Dermis microvascular lymphatic vessel endothelial cell (primary cell): ENCODE results near the gene ZNF548. TPM values are rescaled to one million over a fixed set of nuclear protein-coding genes. Genes with fewer than 3 reads are reported as not detected.
A peak's percentile ranks its signal among the peaks of the same experiment; 100 is the strongest.
"Not testable (repeated sequence)": the region's sequence is repeated elsewhere in the genome, so short reads cannot be mapped to it uniquely, and the experiment has no call there.

Experiments
- DNase-seq, 2 donors: peaks; one replicate each; pipeline versions ENCODE4 v3.0.0 to v3.0.0-alpha.2; 2010; ENCODE audit warnings: low read depth in 2 of 2
- total RNA-seq: library from RNA; depleted of rRNA; stranded (reverse); fragments of >200 nt; gene quantifications from 2 replicates; pipeline ENCODE4 v1.2.1, GENCODE V29; 2014

ZNF548 gene
- 8.0 and 13.5 TPM in 2 replicates for total RNA-seq

- peak; percentile 98 to 99 for DNase-seq
Observed at GRCh38 chr19:57389730-57390598, at the start of gene ZNF548. Gene ZNF548 (plus strand): TSS chr19:57389854. CDS start chr19:57390100, 246 bp downstream.

- DNase-seq = no peak
Observed at GRCh38 chr19:57342582-57342981, 47.1 kb upstream of the ZNF548 start.

GRCh38 chr19:57348136-57348535 lies 41.5 kb upstream of the ZNF548 start:
- DNase-seq = no peak

- DNase-seq = peak; percentile 87 to 96
Observed at GRCh38 chr19:57350877-57351805, 38.5 kb upstream of the ZNF548 start, which contains the start of gene ZNF304. Gene ZNF304 (plus strand): TSS chr19:57351271. CDS start chr19:57351665, 394 bp downstream.

- peak in 1 of 2 donors; percentile 2 for DNase-seq
Observed at GRCh38 chr19:57351867-57352266, 37.8 kb upstream of the ZNF548 start.

GRCh38 chr19:57355916-57356315 lies 33.7 kb upstream of the ZNF548 start:
- DNase-seq = no peak

- DNase-seq = no peak
Observed at GRCh38 chr19:57357406-57357805, 32.2 kb upstream of the ZNF548 start.

- DNase-seq = no peak
Observed at GRCh38 chr19:57359300-57359699, 30.4 kb upstream of the ZNF548 start.

GRCh38 chr19:57362419-57362818 lies 27.2 kb upstream of the ZNF548 start:
- no peak for DNase-seq

- peak; percentile 99 to 100 for DNase-seq
Observed at GRCh38 chr19:57362997-57363687, 26.5 kb upstream of the ZNF548 start, which contains the start of the genes TRAPPC2B and ZNF547. Gene TRAPPC2B (plus strand): TSS chr19:57363551. CDS start chr19:57364834, 1,283 bp downstream. Gene ZNF547 (plus strand): TSS chr19:57363551. CDS start chr19:57368556, 5,005 bp downstream.

- DNase-seq = peak in 1 of 2 donors; percentile 11
Observed at GRCh38 chr19:57363688-57364181, 25.9 kb upstream of the ZNF548 start.

GRCh38 chr19:57366776-57367175 lies 22.9 kb upstream of the ZNF548 start:
- DNase-seq = no peak

- no peak for DNase-seq
Observed at GRCh38 chr19:57374179-57374578, 15.5 kb upstream of the ZNF548 start.

- DNase-seq = not testable (repeated sequence)
Observed at GRCh38 chr19:57374647-57375046, 15.0 kb upstream of the ZNF548 start.

GRCh38 chr19:57376151-57376550 lies 13.5 kb upstream of the ZNF548 start:
- no peak for DNase-seq

GRCh38 chr19:57377498-57378146 lies 12.0 kb upstream of the ZNF548 start:
- DNase-seq = no peak

GRCh38 chr19:57380923-57381322 lies 8.7 kb upstream of the ZNF548 start:
- no peak for DNase-seq

- no peak for DNase-seq
Observed at GRCh38 chr19:57382806-57383488, 6.7 kb upstream of the ZNF548 start.

GRCh38 chr19:57389194-57389729 lies 392 bp upstream of the ZNF548 start:
- DNase-seq = no peak

GRCh38 chr19:57395710-57396109 lies 6.1 kb downstream of the ZNF548 start:
- no peak for DNase-seq
